KMS-11 (cell line): ENCODE measurements around the gene FBLN1.
A peak's percentile ranks its signal among the peaks of the same experiment; 100 is the strongest.
"Not testable (repeated sequence)": the region's sequence is repeated elsewhere in the genome, so short reads cannot be mapped to it uniquely, and the experiment has no call there.

Experiments used
- H2AFZ ChIP-seq: fragments of 200-600 bp; sonication (generic); 2 replicates; pipeline ENCODE4 v1.6.1; 2016; ENCODE audit warnings: antibody characterized with exemption, mixed run types, low read depth
- H3K27ac ChIP-seq: fragments of 200-600 bp; sonication (generic); 2 replicates; pipeline ENCODE4 v1.6.1; 2016; ENCODE audit warnings: mild to moderate bottlenecking, mixed run types
- H3K27me3 ChIP-seq: fragments of 200-600 bp; sonication (generic); 2 replicates; pipeline ENCODE4 v1.6.1; 2017; ENCODE audit warnings: mild to moderate bottlenecking, low read depth, mixed run types, moderate library complexity; ENCODE audit not compliant: insufficient read depth
- H3K36me3 ChIP-seq: fragments of 200-600 bp; sonication (generic); 2 replicates; pipeline ENCODE4 v1.6.1; 2017; ENCODE audit warnings: mild to moderate bottlenecking, mixed run types; ENCODE audit not compliant: insufficient read depth
- H3K4me1 ChIP-seq: fragments of 200-600 bp; sonication (generic); 2 replicates; pipeline ENCODE4 v1.6.1; 2016; ENCODE audit warnings: mild to moderate bottlenecking, low read depth, mixed run types; ENCODE audit not compliant: poor library complexity, severe bottlenecking
- H3K4me2 ChIP-seq: fragments of 200-600 bp; sonication (generic); 2 replicates; pipeline ENCODE4 v1.7.0; 2016; ENCODE audit warnings: mild to moderate bottlenecking, mixed run types
- H3K4me3 ChIP-seq: fragments of 200-600 bp; sonication (generic); IDR thresholded peaks from 2 replicates; pipeline ENCODE4 v1.6.1; 2017; ENCODE audit warnings: low read depth, low read length, mixed read lengths; ENCODE audit not compliant: insufficient read depth
- H3K79me2 ChIP-seq: fragments of 200-600 bp; sonication (generic); 2 replicates; pipeline ENCODE4 v1.6.1; 2016; ENCODE audit warnings: low read depth, mixed run types; ENCODE audit not compliant: insufficient read depth
- H3K9ac ChIP-seq: fragments of 200-600 bp; sonication (generic); 2 replicates; pipeline ENCODE4 v1.6.1; 2016; ENCODE audit warnings: mild to moderate bottlenecking, mixed run types
- H4K20me1 ChIP-seq: fragments of 200-600 bp; sonication (generic); 2 replicates; pipeline ENCODE4 v1.6.1; 2016; ENCODE audit warnings: mild to moderate bottlenecking, mixed run types; ENCODE audit not compliant: insufficient read depth
- CTCF ChIP-seq: fragments of 200-600 bp; sonication (generic); conservative IDR thresholded peaks from 2 replicates; pipeline ENCODE4 v1.6.1; 2017; ENCODE audit warnings: low read depth, mild to moderate bottlenecking, antibody characterized with exemption, low read length, moderate library complexity, mixed read lengths

FBLN1 gene

DNA sequence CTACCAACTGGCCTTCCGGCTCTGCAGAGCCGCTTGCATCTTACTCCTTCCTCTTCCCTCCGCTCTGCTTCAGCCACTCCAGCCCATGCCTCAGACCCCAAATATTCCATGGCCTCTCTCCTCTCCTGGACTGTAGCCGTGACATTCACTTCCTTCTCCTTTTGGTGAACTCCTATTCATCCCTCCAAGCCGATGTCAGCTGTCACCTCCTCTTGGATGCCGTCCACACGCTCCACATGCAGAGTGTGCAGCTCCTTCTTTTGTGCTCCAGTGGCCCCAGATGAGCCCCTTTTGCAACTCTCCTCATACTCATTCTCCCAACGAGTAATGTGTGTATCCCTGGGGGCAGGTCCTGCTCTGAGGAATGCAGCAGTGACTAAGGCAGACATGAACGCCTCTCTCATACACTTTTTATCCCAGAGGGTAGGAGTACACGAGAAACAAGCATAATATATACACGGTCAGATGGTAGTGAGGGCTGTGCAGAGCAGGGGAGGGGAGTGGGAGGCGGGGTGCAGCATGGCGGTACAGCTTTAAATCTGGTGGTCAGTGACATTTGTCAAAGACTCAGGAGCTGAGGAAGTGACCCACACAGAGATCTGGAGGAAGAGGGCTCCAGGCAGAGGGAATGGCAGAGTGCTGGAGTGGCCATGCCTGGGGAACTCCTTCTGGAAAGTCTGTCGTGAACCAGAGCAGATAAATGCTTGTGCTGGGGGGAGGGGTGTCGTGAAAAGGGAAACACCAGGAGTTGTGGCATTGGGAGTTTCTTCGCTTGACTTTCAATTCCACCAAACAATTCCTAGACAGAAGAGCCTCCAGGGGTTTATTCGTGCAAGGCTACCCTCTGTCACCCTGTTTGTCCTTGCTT is 85.2 kb downstream of the FBLN1 start:
- Histone ChIP-seq H4K20me1 (no peaks in the 10 kb centered on the region), H3K79me2 (no peaks in the 10 kb centered on the region), H3K4me1 (no peaks in the 10 kb centered on the region), H3K27ac (no peak overlapping the region), H3K27me3 (peaks cover 79% of the 10 kb centered on the region), H2AFZ (no peak overlapping the region), H3K4me3 (no peak overlapping the region), H3K4me2 (no peak overlapping the region), H3K9ac (no peak overlapping the region), H3K36me3 (no peaks in the 10 kb centered on the region)
- TF ChIP-seq CTCF: no peak

DNA sequence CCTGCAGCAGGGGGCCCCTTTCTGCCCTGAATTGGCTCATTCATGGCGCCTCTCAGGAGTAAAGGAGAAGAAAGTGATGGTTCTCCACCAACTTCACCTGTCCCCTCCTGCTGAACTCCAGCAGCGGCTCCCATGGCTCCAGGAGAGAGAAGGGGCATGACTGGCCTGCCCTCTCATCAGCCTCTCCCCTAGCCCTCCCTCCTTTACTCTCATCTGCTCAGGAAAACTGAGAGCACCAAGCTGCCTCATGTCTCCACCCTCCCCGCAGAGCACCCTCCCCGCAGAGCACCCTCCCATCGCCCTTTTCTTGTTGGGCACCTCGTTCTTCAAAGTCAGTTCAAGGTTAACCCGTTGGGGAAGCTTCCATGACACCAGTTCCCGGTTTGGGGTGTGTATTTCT is 86.9 kb downstream of the FBLN1 start:
- H2AFZ ChIP-seq: no peak overlapping the region
- no peaks in the 10 kb centered on the region for H3K4me1 ChIP-seq
- H3K4me2 ChIP-seq: no peak overlapping the region
- TF ChIP-seq CTCF: no peak
- no peaks in the 10 kb centered on the region for H4K20me1 ChIP-seq
- H3K79me2 ChIP-seq: no peaks in the 10 kb centered on the region
- no peak overlapping the region for H3K4me3 ChIP-seq
- no peaks in the 10 kb centered on the region for H3K36me3 ChIP-seq
- H3K27ac ChIP-seq: no peak overlapping the region
- H3K9ac ChIP-seq: no peak overlapping the region
- peaks cover 74% of the 10 kb centered on the region for H3K27me3 ChIP-seq

- Histone ChIP-seq H3K9ac (no peak overlapping the region), H4K20me1 (no peaks in the 10 kb centered on the region), H3K4me3 (no peak overlapping the region), H3K36me3 (no peaks in the 10 kb centered on the region), H3K79me2 (no peaks in the 10 kb centered on the region), H3K27me3 (peaks cover 72% of the 10 kb centered on the region), H2AFZ (no peak overlapping the region), H3K4me1 (no peaks in the 10 kb centered on the region), H3K4me2 (no peak overlapping the region), H3K27ac (no peak overlapping the region)
- no peak for TF ChIP-seq CTCF
Measured at GRCh38 chr22:45590262-45590661, 87.6 kb downstream of the FBLN1 start.

GRCh38 chr22:45591633-45592213 is 89.0 kb downstream of the FBLN1 start:
- not testable (repeated sequence) for H3K79me2 ChIP-seq, H3K36me3 ChIP-seq, H3K9ac ChIP-seq, H3K27ac ChIP-seq, H3K4me1 ChIP-seq, H3K4me3 ChIP-seq, H4K20me1 ChIP-seq, H3K4me2 ChIP-seq
- H3K27me3 ChIP-seq: peaks cover 66% of the 10 kb centered on the region
- H2AFZ ChIP-seq: peak overlapping the region; percentile 45; the same call in 1 of the 2 replicates
